Karpas-422 (cell line): Measurements from ENCODE around the gene LRRK1. TPM values are rescaled to one million over a fixed set of nuclear protein-coding genes. Genes with fewer than 3 reads are reported as not detected.

ENCODE experiments used
- DNase-seq: peaks from one replicate; pipeline ENCODE4 v3.0.0-alpha.2; 2015
- H2AFZ ChIP-seq: fragments of 200-600 bp; sonication (generic); 2 replicates; pipeline ENCODE4 v1.6.1; 2014; ENCODE audit warnings: antibody characterized with exemption, low read length, mixed read lengths
- H3K27ac ChIP-seq: fragments of 200-600 bp; sonication (generic); 2 replicates; pipeline ENCODE4 v1.5.1; 2014; ENCODE audit warnings: mild to moderate bottlenecking, low read length, moderate library complexity
- H3K27me3 ChIP-seq: fragments of 200-600 bp; sonication (generic); 2 replicates; pipeline ENCODE4 v1.6.1; 2014; ENCODE audit warnings: low read length, mixed read lengths
- H3K36me3 ChIP-seq: fragments of 200-600 bp; sonication (generic); 2 replicates; pipeline ENCODE4 v1.6.1; 2014; ENCODE audit warnings: low read length, mixed read lengths; ENCODE audit not compliant: insufficient read depth
- H3K4me1 ChIP-seq: fragments of 200-600 bp; sonication (generic); 2 replicates; pipeline ENCODE4 v1.6.1; 2014; ENCODE audit warnings: mild to moderate bottlenecking, low read length, mixed read lengths
- H3K4me2 ChIP-seq: fragments of 200-600 bp; sonication (generic); 2 replicates; pipeline ENCODE4 v1.6.1; 2014; ENCODE audit warnings: low read length, low read depth, mild to moderate bottlenecking; ENCODE audit not compliant: poor library complexity, severe bottlenecking
- H3K4me3 ChIP-seq: fragments of 200-600 bp; sonication (generic); 2 replicates; pipeline ENCODE4 v1.5.1; 2014; ENCODE audit warnings: mild to moderate bottlenecking, antibody characterized with exemption, low read length, mixed read lengths
- H3K79me2 ChIP-seq: fragments of 200-600 bp; sonication (generic); 2 replicates; pipeline ENCODE4 v1.6.1; 2014; ENCODE audit warnings: mild to moderate bottlenecking, low read length, mixed read lengths
- H3K9ac ChIP-seq: fragments of 200-600 bp; sonication (generic); 2 replicates; pipeline ENCODE4 v1.6.0; 2014; ENCODE audit warnings: low read length
- H3K9me2 ChIP-seq: fragments of 200-600 bp; sonication (generic), shearing (Covaris generic); replicated peaks from 2 replicates; pipeline ENCODE4 v1.6.0; 2014; ENCODE audit warnings: mild to moderate bottlenecking, low read length, moderate library complexity; ENCODE audit not compliant: insufficient read depth
- H3K9me3 ChIP-seq: fragments of 300-700, 200-600 bp; sonication (generic); 2 replicates; pipeline ENCODE4 v1.6.1; 2014; ENCODE audit warnings: low read length, mixed read lengths
- H4K20me1 ChIP-seq: fragments of 200-600 bp; sonication (generic); 2 replicates; pipeline ENCODE4 v1.6.1; 2014; ENCODE audit warnings: mild to moderate bottlenecking, antibody characterized with exemption, low read length, low read depth; ENCODE audit not compliant: insufficient read depth
- total RNA-seq: library from RNA; depleted of rRNA; stranded (reverse); fragments of >200 nt; shearing (Covaris generic); gene quantifications from 2 replicates; pipeline ENCODE4 v1.2.3, GENCODE V29; 2014; ENCODE audit warnings: low replicate concordance

Gene LRRK1
- total RNA-seq, 1 experiment from 2014 or later: 46.6 TPM

DNA sequence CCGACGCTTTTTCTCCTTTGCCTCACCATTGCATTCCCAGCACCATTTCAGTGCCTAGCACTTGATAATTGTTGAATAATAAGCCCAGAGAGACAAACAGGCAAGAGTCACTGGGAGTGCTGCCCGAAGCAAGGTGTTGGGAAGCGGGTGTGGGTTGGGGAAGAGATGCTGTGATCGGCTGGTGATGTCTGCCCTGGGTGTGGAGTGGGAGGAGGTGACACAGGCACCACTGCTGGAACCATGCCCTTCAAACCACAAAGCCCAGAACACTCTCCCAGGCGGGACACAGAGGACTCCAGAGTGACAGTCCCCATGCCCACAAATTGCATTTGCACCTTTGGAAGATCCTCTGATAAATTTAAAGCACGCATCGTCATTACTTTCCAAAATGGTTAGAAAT is 184.4 kb downstream of the LRRK1 start:
- Histone ChIP-seq H3K9me2 (no peaks in the 10 kb centered on the region), H3K27ac (no peak overlapping the region), H3K79me2 (no peaks in the 10 kb centered on the region), H4K20me1 (no peaks in the 10 kb centered on the region), H2AFZ (no peak overlapping the region), H3K4me3 (no peak overlapping the region), H3K36me3 (no peaks in the 10 kb centered on the region), H3K4me2 (no peak overlapping the region), H3K27me3 (no peaks in the 10 kb centered on the region), H3K4me1 (no peaks in the 10 kb centered on the region), H3K9me3 (0 out of 2 replicates have a peak, but pooled peaks cover 2% of the 10 kb centered on the region), H3K9ac (no peak overlapping the region)
- no peak for DNase-seq

DNA sequence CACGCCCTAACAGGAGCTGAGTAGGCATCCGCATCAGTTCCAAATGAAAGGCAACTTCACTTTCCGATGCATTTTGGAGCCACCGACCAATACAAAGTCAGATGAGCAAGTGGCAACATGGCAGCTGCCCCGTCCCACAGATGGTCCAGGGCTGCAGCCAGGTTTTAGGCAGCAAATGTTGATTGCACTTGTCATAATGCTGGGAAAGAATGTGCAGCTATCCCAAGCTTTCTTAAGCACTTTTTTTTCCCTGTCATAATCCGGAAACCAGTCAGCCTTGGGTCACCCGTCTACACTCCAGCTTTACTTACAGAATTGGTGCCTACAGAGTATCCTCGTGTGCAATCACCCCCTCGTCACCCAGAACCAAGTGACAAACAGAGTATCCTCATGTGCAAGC is 185.0 kb downstream of the LRRK1 start:
- no peak overlapping the region for H3K4me3 ChIP-seq
- no peak overlapping the region for H3K4me2 ChIP-seq
- no peaks in the 10 kb centered on the region for H3K79me2 ChIP-seq
- no peak overlapping the region for H2AFZ ChIP-seq
- no peaks in the 10 kb centered on the region for H3K4me1 ChIP-seq
- no peaks in the 10 kb centered on the region for H4K20me1 ChIP-seq
- H3K9ac ChIP-seq: no peak overlapping the region
- H3K9me2 ChIP-seq: no peaks in the 10 kb centered on the region
- DNase-seq: no peak
- 0 out of 2 replicates have a peak, but pooled peaks cover 2% of the 10 kb centered on the region for H3K9me3 ChIP-seq
- no peak overlapping the region for H3K27ac ChIP-seq
- no peaks in the 10 kb centered on the region for H3K27me3 ChIP-seq
- H3K36me3 ChIP-seq: no peaks in the 10 kb centered on the region

DNA sequence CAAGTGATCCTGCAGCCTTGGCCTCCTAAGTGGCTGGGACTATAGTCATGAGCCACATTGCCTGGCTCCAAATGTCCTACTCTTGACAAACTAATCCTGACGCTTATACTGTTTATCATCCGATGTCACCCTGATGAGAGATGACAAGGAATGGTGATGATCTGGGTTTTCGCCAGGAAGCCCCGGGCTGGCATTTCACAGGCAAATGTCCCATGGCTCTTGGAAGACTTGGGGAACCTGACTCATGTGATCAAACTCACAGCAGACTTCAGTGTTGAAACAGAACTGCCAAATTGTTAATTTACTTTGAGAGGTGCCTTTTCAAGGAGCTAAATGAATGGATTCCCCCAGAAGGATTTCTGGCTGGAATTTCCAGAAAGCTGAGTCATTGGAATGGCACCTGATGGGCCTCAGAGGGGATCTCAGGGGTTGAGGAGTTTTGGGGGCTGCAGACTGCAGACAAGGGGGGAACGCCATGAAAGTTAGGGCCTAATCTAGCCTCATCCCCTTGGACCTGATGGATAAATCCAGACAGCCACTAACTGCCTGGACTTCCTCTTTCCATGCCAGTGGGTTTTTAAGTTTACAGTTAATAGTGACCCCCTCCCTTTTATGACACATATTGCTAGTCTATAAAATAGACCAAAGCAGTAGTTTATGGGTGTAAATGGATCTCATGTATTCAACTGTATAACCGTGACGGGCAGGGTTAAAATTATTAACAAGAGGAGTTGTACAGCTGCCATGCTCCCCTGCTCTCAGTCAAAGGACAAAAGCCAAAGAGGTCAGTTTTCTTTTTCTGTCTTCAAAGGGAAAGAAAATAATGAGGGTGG is 186.1 kb downstream of the LRRK1 start:
- no peak overlapping the region for H3K9ac ChIP-seq
- no peaks in the 10 kb centered on the region for H3K9me2 ChIP-seq
- H3K79me2 ChIP-seq: no peaks in the 10 kb centered on the region
- no peak overlapping the region for H3K27ac ChIP-seq
- H3K27me3 ChIP-seq: no peaks in the 10 kb centered on the region
- no peaks in the 10 kb centered on the region for H3K36me3 ChIP-seq
- no peaks in the 10 kb centered on the region for H3K4me1 ChIP-seq
- H4K20me1 ChIP-seq: no peaks in the 10 kb centered on the region
- H3K4me2 ChIP-seq: no peak overlapping the region
- H2AFZ ChIP-seq: no peak overlapping the region
- H3K9me3 ChIP-seq: 0 out of 2 replicates have a peak, but pooled peaks cover 2% of the 10 kb centered on the region
- DNase-seq: no peak
- no peak overlapping the region for H3K4me3 ChIP-seq

DNA sequence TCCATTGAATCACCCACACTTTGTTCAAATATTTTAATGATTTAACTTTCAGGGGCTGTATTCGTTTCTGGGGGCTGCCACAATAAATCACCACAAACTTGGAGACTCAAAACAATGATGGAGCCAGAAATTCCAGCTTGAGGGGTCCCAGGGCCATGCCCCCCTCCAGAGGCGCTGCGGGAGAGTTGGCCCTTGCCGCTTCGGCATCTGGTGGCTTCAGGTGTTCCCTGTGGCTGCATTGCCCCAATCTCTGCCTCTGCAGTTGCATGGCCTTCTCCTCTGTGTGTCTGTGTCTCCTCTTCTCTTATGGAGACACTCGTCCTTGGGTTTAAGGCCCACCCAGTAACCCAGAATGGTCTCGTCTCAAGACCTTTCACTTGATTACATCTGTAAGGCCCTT is 187.9 kb downstream of the LRRK1 start:
- Histone ChIP-seq H2AFZ (no peak overlapping the region), H3K4me3 (no peak overlapping the region), H3K4me1 (no peaks in the 10 kb centered on the region), H3K9me3 (no peaks in the 10 kb centered on the region), H3K4me2 (no peak overlapping the region), H3K9ac (no peak overlapping the region), H3K36me3 (no peaks in the 10 kb centered on the region), H3K27me3 (no peaks in the 10 kb centered on the region), H3K9me2 (no peaks in the 10 kb centered on the region), H3K79me2 (no peaks in the 10 kb centered on the region), H4K20me1 (no peaks in the 10 kb centered on the region), H3K27ac (no peak overlapping the region)
- DNase-seq: no peak

DNA sequence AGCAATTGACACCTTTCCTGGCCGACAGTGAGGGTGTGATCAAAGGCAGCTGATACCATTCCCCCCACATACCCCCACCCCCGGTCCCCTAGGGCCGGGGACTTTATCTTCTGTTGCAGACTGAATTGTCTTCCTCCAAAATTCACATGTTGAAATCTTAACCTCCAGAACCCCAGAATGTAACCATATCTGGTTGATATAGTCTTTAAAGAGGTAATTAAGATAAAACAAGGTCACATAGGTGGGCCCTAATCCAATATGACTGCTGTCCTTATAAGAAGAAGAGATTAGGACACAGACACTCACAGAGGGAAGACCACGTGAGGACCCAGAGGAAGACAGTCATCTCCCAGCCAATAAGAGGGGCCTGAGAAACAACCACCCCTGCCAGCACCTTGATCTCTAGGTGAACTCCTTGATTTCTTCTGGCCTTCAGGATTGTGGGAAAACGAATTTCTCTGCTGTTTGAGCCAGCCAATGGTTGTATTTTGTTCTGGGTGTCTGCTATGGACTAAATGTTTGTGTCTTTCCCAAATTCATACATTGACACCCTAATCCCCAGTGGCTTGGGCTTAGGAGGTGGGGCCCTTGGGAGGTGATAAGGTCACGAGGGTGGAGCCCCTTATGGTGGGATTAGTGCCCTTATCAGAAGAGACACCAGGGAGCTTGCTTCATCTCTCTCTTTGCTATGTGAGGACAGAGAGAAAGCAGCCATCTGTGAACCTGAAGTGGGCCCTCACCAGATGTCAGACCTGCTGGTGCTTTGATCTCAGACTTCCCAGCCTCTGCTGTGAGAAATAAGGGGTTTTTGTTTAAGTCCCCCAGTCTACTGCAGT is 188.7 kb downstream of the LRRK1 start:
- Histone ChIP-seq H3K27me3 (no peaks in the 10 kb centered on the region), H3K9ac (no peak overlapping the region), H3K4me2 (no peak overlapping the region), H2AFZ (no peak overlapping the region), H3K79me2 (no peaks in the 10 kb centered on the region), H3K4me3 (no peak overlapping the region), H3K36me3 (no peaks in the 10 kb centered on the region), H3K4me1 (no peaks in the 10 kb centered on the region), H3K27ac (no peak overlapping the region), H3K9me2 (no peaks in the 10 kb centered on the region), H3K9me3 (no peaks in the 10 kb centered on the region), H4K20me1 (no peaks in the 10 kb centered on the region)
- DNase-seq: no peak

DNA sequence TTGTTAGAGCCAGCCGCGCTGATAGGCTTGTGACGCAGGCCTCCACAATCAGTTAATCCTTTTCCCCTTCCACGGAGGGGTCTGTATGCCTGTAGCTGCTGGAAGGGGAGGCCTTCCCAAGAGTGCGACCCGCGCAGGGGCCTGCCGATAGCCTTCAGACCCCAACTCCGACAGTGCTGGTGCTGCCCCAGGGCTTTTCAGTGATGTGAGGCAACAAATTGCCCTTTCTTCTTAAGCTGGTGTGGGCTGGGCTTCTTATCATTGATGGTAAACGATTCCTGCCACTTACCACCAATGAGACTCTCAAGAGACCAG is 189.3 kb downstream of the LRRK1 start:
- no peaks in the 10 kb centered on the region for H3K9me3 ChIP-seq
- no peaks in the 10 kb centered on the region for H3K36me3 ChIP-seq
- H4K20me1 ChIP-seq: no peaks in the 10 kb centered on the region
- no peaks in the 10 kb centered on the region for H3K9me2 ChIP-seq
- no peak overlapping the region for H3K4me3 ChIP-seq
- H3K27ac ChIP-seq: no peak overlapping the region
- no peaks in the 10 kb centered on the region for H3K4me1 ChIP-seq
- no peak overlapping the region for H3K9ac ChIP-seq
- H3K4me2 ChIP-seq: no peak overlapping the region
- no peak for DNase-seq
- H3K27me3 ChIP-seq: no peaks in the 10 kb centered on the region
- H3K79me2 ChIP-seq: no peaks in the 10 kb centered on the region
- H2AFZ ChIP-seq: no peak overlapping the region

DNA sequence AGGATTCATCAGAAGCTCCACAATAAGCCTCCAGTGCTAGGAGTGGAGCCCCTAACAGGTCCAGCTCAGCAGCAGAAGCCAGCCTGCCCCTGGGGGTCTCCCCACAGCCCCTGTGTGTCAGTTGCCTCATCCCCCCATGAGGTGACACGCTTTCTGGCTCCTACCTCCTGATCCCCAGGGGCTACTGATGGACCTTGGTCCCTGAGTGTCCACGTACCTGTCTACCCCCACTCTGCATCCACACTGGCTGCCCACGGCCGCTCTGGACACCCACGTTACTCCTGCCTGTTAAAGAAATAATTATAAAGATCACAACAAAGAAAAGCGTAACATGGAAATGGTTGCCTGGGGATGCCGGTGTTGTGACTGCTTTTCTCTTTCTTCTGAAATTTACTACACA is 189.6 kb downstream of the LRRK1 start:
- no peaks in the 10 kb centered on the region for H3K79me2 ChIP-seq
- H3K36me3 ChIP-seq: no peaks in the 10 kb centered on the region
- no peak overlapping the region for H3K4me2 ChIP-seq
- no peak overlapping the region for H2AFZ ChIP-seq
- no peak overlapping the region for H3K9ac ChIP-seq
- DNase-seq: no peak
- no peak overlapping the region for H3K4me3 ChIP-seq
- no peaks in the 10 kb centered on the region for H3K9me3 ChIP-seq
- H4K20me1 ChIP-seq: no peaks in the 10 kb centered on the region
- no peaks in the 10 kb centered on the region for H3K4me1 ChIP-seq
- no peaks in the 10 kb centered on the region for H3K9me2 ChIP-seq
- no peaks in the 10 kb centered on the region for H3K27me3 ChIP-seq
- H3K27ac ChIP-seq: no peak overlapping the region

DNA sequence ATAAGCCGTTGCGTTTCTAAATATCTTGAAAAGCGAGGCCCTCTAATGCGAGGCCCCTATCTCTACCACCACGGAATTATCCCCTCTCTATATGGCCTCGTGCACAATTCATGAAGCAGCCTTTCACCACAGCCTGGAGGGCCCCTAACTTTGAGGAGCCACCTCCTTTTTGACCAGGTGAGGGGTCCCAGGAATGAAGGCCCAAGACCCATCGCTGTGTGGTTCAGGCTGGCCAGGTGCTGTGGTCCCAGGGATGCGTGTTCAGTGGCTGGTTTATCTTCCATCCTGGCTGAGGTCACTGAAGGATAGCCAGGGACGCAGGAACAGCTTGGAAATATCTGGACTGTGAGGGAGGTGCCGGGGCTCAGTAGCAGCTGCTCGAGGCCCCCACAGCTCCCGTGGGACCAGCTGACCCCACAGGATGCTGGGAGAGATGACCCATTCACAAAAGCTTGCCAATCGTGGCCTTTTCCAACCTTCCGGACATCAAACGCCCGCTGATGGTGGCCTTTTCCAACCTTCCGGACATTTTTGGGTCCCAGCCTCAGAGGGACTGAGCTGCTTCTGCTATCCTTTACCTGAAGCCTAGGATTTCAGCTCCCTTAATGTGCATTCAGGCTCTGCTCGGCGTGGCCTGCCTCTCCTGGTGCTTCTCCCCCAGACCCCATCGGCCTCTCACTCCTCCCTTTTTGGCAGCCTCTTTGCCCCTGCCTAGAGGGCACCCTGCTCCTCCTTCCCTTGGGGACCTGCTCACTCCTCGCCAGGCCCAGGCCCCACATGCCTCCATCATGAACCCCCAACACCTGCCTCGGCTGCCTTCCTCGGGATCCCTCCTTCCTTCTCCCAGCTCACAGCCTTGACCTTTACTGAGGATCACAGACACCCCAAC is 191.8 kb downstream of the LRRK1 start:
- H4K20me1 ChIP-seq: no peaks in the 10 kb centered on the region
- H3K79me2 ChIP-seq: no peaks in the 10 kb centered on the region
- H3K9me3 ChIP-seq: no peaks in the 10 kb centered on the region
- H2AFZ ChIP-seq: no peak overlapping the region
- no peaks in the 10 kb centered on the region for H3K36me3 ChIP-seq
- no peaks in the 10 kb centered on the region for H3K9me2 ChIP-seq
- H3K4me3 ChIP-seq: no peak overlapping the region
- H3K4me2 ChIP-seq: no peak overlapping the region
- no peak overlapping the region for H3K27ac ChIP-seq
- no peak for DNase-seq
- no peak overlapping the region for H3K9ac ChIP-seq
- no peaks in the 10 kb centered on the region for H3K27me3 ChIP-seq
- H3K4me1 ChIP-seq: no peaks in the 10 kb centered on the region
